H9 (cell line): Measurements from ENCODE around the gene CRK. TPM values are rescaled to one million over a fixed set of nuclear protein-coding genes. Genes with fewer than 3 reads are reported as not detected.

Experiments used
- DNase-seq: peaks from one replicate; pipeline ENCODE4 v3.0.0-alpha.2; 2017
- H2AFZ ChIP-seq: one replicate; pipeline ENCODE4 v1.6.1; 2013; ENCODE audit warnings: mild to moderate bottlenecking, low read length, control low read depth, moderate library complexity
- H2AK5ac ChIP-seq: 2 replicates; pipeline ENCODE4 v1.6.1; 2013; ENCODE audit warnings: low read length, control low read depth, mixed read lengths; ENCODE audit not compliant: insufficient read length
- H2BK120ac ChIP-seq: one replicate; pipeline ENCODE4 v1.6.1; 2013; ENCODE audit warnings: low read depth, mild to moderate bottlenecking, low read length, control low read depth, inconsistent platforms; ENCODE audit not compliant: poor library complexity, severe bottlenecking
- H2BK12ac ChIP-seq: 2 replicates; pipeline ENCODE4 v1.6.1; 2013; ENCODE audit warnings: low read length, control low read depth, mixed read lengths, low read depth; ENCODE audit not compliant: insufficient read length
- H2BK15ac ChIP-seq: 2 replicates; pipeline ENCODE4 v1.6.1; 2013; ENCODE audit warnings: low read depth, low read length, control low read depth
- H2BK20ac ChIP-seq: one replicate; pipeline ENCODE4 v1.6.1; 2013; ENCODE audit warnings: low read depth, mild to moderate bottlenecking, low read length, control low read depth, inconsistent platforms; ENCODE audit not compliant: poor library complexity, severe bottlenecking
- H2BK5ac ChIP-seq: 2 replicates; pipeline ENCODE4 v1.6.1; 2013; ENCODE audit warnings: low read length, control low read depth, mixed read lengths; ENCODE audit not compliant: insufficient read length
- H3K14ac ChIP-seq: 2 replicates; pipeline ENCODE4 v1.6.1; 2013; ENCODE audit warnings: low read length, control low read depth; ENCODE audit not compliant: insufficient read depth
- H3K18ac ChIP-seq: 2 replicates; pipeline ENCODE4 v1.6.1; 2013; ENCODE audit warnings: low read depth, mild to moderate bottlenecking, mixed read lengths, low read length, control low read depth; ENCODE audit not compliant: insufficient read length
- H3K23ac ChIP-seq: 2 replicates; pipeline ENCODE4 v1.6.1; 2013; ENCODE audit warnings: low read length, control low read depth, mixed read lengths, low read depth; ENCODE audit not compliant: insufficient read length
- H3K23me2 ChIP-seq: 2 replicates; pipeline ENCODE4 v1.6.1; 2013; ENCODE audit warnings: low read depth, mild to moderate bottlenecking, mixed read lengths, low read length, control low read depth; ENCODE audit not compliant: insufficient read length, poor library complexity, severe bottlenecking
- H3K27ac ChIP-seq: 2 replicates; pipeline ENCODE4 v1.5.1; 2013; ENCODE audit warnings: low read length, control low read depth, mixed read lengths, low read depth; ENCODE audit not compliant: insufficient read length
- H3K27me3 ChIP-seq: 2 replicates; pipeline ENCODE4 v1.6.1; 2013; ENCODE audit warnings: low read length, control low read depth, inconsistent platforms; ENCODE audit not compliant: insufficient read depth
- H3K4ac ChIP-seq: 2 replicates; pipeline ENCODE4 v1.6.1; 2013; ENCODE audit warnings: low read depth, mild to moderate bottlenecking, control low read depth, inconsistent platforms, low read length, moderate library complexity
- H3K4me1 ChIP-seq: 2 replicates; pipeline ENCODE4 v1.6.1; 2013; ENCODE audit warnings: low read length, control low read depth, inconsistent platforms; ENCODE audit not compliant: insufficient read depth
- H3K4me2 ChIP-seq: 2 replicates; pipeline ENCODE4 v1.6.1; 2013; ENCODE audit warnings: low read length, control low read depth, mixed read lengths; ENCODE audit not compliant: insufficient read length, insufficient read depth
- H3K56ac ChIP-seq: 2 replicates; pipeline ENCODE4 v1.6.1; 2013; ENCODE audit warnings: low read depth, mild to moderate bottlenecking, mixed read lengths, low read length, control low read depth; ENCODE audit not compliant: insufficient read length
- H3K79me1 ChIP-seq: 2 replicates; pipeline ENCODE4 v1.6.1; 2013; ENCODE audit warnings: low read depth, mild to moderate bottlenecking, moderate library complexity, low read length, control low read depth, inconsistent platforms; ENCODE audit not compliant: insufficient read depth, poor library complexity, severe bottlenecking
- H3K79me2 ChIP-seq: 2 replicates; pipeline ENCODE4 v1.6.1; 2013; ENCODE audit warnings: low read length, control low read depth, inconsistent platforms; ENCODE audit not compliant: insufficient read depth
- H3K9ac ChIP-seq: 2 replicates; pipeline ENCODE4 v1.6.1; 2013; ENCODE audit warnings: low read length, control low read depth, mixed read lengths; ENCODE audit not compliant: insufficient read length; ENCODE audit errors: extremely low read depth
- H3K9me3 ChIP-seq: one replicate; pipeline ENCODE4 v1.6.1; 2013; ENCODE audit warnings: low read depth, low read length, inconsistent platforms; ENCODE audit not compliant: control insufficient read depth
- H3T11ph ChIP-seq: one replicate; pipeline ENCODE4 v1.6.1; 2013; ENCODE audit warnings: mild to moderate bottlenecking, low read length, control low read depth, inconsistent platforms
- H4K20me1 ChIP-seq: one replicate; pipeline ENCODE4 v1.6.1; 2013; ENCODE audit not compliant: control insufficient read depth, insufficient read length, insufficient read depth
- H4K5ac ChIP-seq: 2 replicates; pipeline ENCODE4 v1.6.1; 2013; ENCODE audit warnings: low read depth, mild to moderate bottlenecking, mixed read lengths, low read length, control low read depth; ENCODE audit not compliant: insufficient read length
- H4K8ac ChIP-seq: replicated peaks from 2 replicates; pipeline ENCODE4 v1.6.1; 2013; ENCODE audit warnings: low read length, control low read depth, mixed read lengths, low read depth; ENCODE audit not compliant: insufficient read length
- H4K91ac ChIP-seq: 2 replicates; pipeline ENCODE4 v1.6.1; 2013; ENCODE audit warnings: low read depth, mild to moderate bottlenecking, moderate library complexity, mixed read lengths, low read length, control low read depth; ENCODE audit not compliant: insufficient read length
- H3K27ac Mint-ChIP-seq, 3 experiments: 2 replicates in 2 of 3; 3 replicates in 1 of 3; pipeline ENCODE4 v1.8.0; 2020 to 2021; ENCODE audit warnings: mixed read lengths in 3 of 3, mild to moderate bottlenecking in 1 of 3, moderate library complexity in 1 of 3
- H3K27me3 Mint-ChIP-seq: 2 replicates; pipeline ENCODE4 v1.8.0; 2021; ENCODE audit warnings: low read depth, mild to moderate bottlenecking, moderate library complexity, mixed read lengths
- H3K36me3 Mint-ChIP-seq, 3 experiments: 2 replicates in 2 of 3; 3 replicates in 1 of 3; pipeline ENCODE4 v1.8.0; 2020 to 2021; ENCODE audit warnings: low read depth in 3 of 3, mixed read lengths in 3 of 3; ENCODE audit not compliant: insufficient read depth in 1 of 3
- H3K4me1 Mint-ChIP-seq, 2 experiments: 2 replicates each; pipeline ENCODE4 v1.8.0; 2020; ENCODE audit warnings: mixed read lengths in 2 of 2
- H3K4me3 Mint-ChIP-seq, 2 experiments: 2 replicates in 1 of 2; 3 replicates in 1 of 2; pipeline ENCODE4 v1.8.0; 2020 to 2021; ENCODE audit warnings: mild to moderate bottlenecking in 2 of 2, mixed read lengths in 2 of 2, moderate library complexity in 1 of 2
- H3K9me3 Mint-ChIP-seq, 2 experiments: 2 replicates in 1 of 2; 3 replicates in 1 of 2; pipeline ENCODE4 v1.8.0; 2020; ENCODE audit warnings: mild to moderate bottlenecking in 2 of 2, mixed read lengths in 2 of 2, moderate library complexity in 1 of 2
- CTCF ChIP-seq: fragments of 200-600 bp; sonication (generic); conservative IDR thresholded peaks from 3 replicates; pipeline ENCODE4 v1.8.0; 2021; ENCODE audit warnings: antibody characterized with exemption, mild to moderate bottlenecking
- WGBS: extraction: QIAGEN DNeasy Blood & Tissue Kit; methylation state at CpG from one replicate; pipeline ENCODE4 v1.1.7; 2013; ENCODE audit warnings: missing lambda C conversion rate, low lambda C conversion rate, mixed read lengths; ENCODE audit not compliant: insufficient read length; ENCODE audit errors: extremely low coverage; 5-methylcytosine and 5-hydroxymethylcytosine counted together
- total RNA-seq: library from RNA; stranded (reverse); gene quantifications from 2 replicates; pipeline ENCODE4 v1.2.1, GENCODE V29; 2021

Gene CRK
- total RNA-seq, 1 experiment from 2014 or later: 58.9 TPM

- Histone ChIP-seq H3K23me2 (peaks cover 8% of the 10 kb centered on the region), H3K79me1 (peaks cover 5% of the 10 kb centered on the region), H3K23ac (no peak overlapping the region), H2BK20ac (no peak overlapping the region), H2BK5ac (no peak overlapping the region), H3K79me2 (peaks cover 30% of the 10 kb centered on the region), H4K20me1 (no peaks in the 10 kb centered on the region), H3K4me2 (peak overlapping the region; percentile 97), H3K9ac (peak overlapping the region; percentile 78), H3K27me3 (no peaks in the 10 kb centered on the region), H3K18ac (peak overlapping the region; percentile 56), H4K5ac (no peak overlapping the region), H2BK15ac (no peak overlapping the region), H4K91ac (no peak overlapping the region), H3K56ac (no peak overlapping the region), H3K27ac (no peak overlapping the region), H2AK5ac (no peak overlapping the region), H2BK12ac (no peak overlapping the region), H3K4ac (no peak overlapping the region), H3K9me3 (no peaks in the 10 kb centered on the region), H2AFZ (no peak overlapping the region), H3T11ph (no peak overlapping the region), H2BK120ac (no peak overlapping the region), H3K4me1 (no peaks in the 10 kb centered on the region; the same call in 1 of the 2 replicates), H4K8ac (no peak overlapping the region), H3K14ac (peak overlapping the region; percentile 92)
- peak; percentile 67 for TF ChIP-seq CTCF
- no peaks in the 10 kb centered on the region; the same call in none of the 2 replicates for H3K27me3 Mint-ChIP-seq
- DNase-seq: peak; percentile 78
- H3K27ac Mint-ChIP-seq: peak overlapping the region; percentile 16 to 97 (median 41); a peak in 4 of 7 replicates
- peaks cover 4 to 29% (median 19%) of the 10 kb centered on the region in 3 experiments; a peak in 6 of 7 replicates for H3K36me3 Mint-ChIP-seq
- WGBS: no CpG with 5 or more reads among the region's 31 CpGs
- H3K9me3 Mint-ChIP-seq: no peaks in the 10 kb centered on the region
- peak overlapping the region; percentile 96 to 98 for H3K4me3 Mint-ChIP-seq
- peaks cover 12 to 14% of the 10 kb centered on the region in 2 experiments for H3K4me1 Mint-ChIP-seq
These were observed 688 bp downstream of the CRK start for GRCh38 chr17:1455291-1455796.
